Neural crest cell (in vitro differentiated cells): ENCODE measurements around the gene L1TD1. TPM values are rescaled to one million over a fixed set of nuclear protein-coding genes. Genes with fewer than 3 reads are reported as not detected.
A peak's percentile ranks its signal among the peaks of the same experiment; 100 is the strongest.

Experiments
- DNase-seq: peaks from one replicate; pipeline ENCODE4 v3.0.0; 2021; ENCODE audit warnings: low read depth, mixed read lengths, low spot score
- H3K27ac Mint-ChIP-seq: one replicate; pipeline ENCODE4 v1.8.0; 2021; ENCODE audit warnings: mild to moderate bottlenecking, mixed read lengths; ENCODE audit not compliant: unreplicated experiment
- H3K27me3 Mint-ChIP-seq: 2 replicates; pipeline ENCODE4 v1.8.0; 2021; ENCODE audit warnings: low read depth, mild to moderate bottlenecking, mixed read lengths
- H3K36me3 Mint-ChIP-seq: 2 replicates; pipeline ENCODE4 v1.8.0; 2021; ENCODE audit warnings: low read depth, mild to moderate bottlenecking, mixed read lengths
- H3K4me1 Mint-ChIP-seq: 2 replicates; pipeline ENCODE4 v1.8.0; 2021; ENCODE audit warnings: mixed read lengths
- H3K4me3 Mint-ChIP-seq: one replicate; pipeline ENCODE4 v1.8.0; 2021; ENCODE audit warnings: mild to moderate bottlenecking, mixed read lengths
- H3K9me3 Mint-ChIP-seq: 2 replicates; pipeline ENCODE4 v1.8.0; 2021; ENCODE audit warnings: mixed read lengths
- total RNA-seq: library from RNA; stranded (reverse); gene quantifications from 2 replicates; pipeline ENCODE4 v1.2.1, GENCODE V29; 2021
- TF ChIP-seq, protein P1 (sequence below): fragments of 200-600 bp; sonication (generic); conservative IDR thresholded peaks from 2 replicates; pipeline ENCODE4 v1.5.0; 2021; ENCODE audit warnings: antibody characterized with exemption, mild to moderate bottlenecking

Gene L1TD1
- total RNA-seq, 1 donor from 2014 or later: 10.1 TPM

DNA sequence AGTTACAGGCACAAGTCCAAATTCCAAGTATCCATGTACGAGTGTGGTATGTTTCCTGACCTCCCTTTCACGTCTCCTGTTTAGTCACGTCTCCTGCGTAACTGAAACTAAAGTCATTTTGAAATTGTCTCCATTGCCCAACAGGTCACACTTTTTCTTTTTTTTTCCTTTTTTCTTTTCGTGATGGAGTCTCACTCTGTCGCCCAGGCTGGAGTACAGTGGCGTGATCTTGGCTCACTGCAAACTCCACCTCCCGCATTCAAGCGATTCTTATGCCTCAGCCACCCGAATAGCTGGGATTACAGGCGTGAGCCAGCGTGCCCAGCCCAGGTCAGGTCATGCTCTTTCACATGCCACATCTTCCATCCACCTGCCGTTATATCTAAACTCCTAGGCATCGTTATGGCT lies 38.2 kb downstream of the L1TD1 start:
- no peak overlapping the region for H3K4me3 Mint-ChIP-seq
- H3K27me3 Mint-ChIP-seq: no peaks in the 10 kb centered on the region
- H3K4me1 Mint-ChIP-seq: peaks cover 39% of the 10 kb centered on the region
- TF ChIP-seq, protein P1, sequence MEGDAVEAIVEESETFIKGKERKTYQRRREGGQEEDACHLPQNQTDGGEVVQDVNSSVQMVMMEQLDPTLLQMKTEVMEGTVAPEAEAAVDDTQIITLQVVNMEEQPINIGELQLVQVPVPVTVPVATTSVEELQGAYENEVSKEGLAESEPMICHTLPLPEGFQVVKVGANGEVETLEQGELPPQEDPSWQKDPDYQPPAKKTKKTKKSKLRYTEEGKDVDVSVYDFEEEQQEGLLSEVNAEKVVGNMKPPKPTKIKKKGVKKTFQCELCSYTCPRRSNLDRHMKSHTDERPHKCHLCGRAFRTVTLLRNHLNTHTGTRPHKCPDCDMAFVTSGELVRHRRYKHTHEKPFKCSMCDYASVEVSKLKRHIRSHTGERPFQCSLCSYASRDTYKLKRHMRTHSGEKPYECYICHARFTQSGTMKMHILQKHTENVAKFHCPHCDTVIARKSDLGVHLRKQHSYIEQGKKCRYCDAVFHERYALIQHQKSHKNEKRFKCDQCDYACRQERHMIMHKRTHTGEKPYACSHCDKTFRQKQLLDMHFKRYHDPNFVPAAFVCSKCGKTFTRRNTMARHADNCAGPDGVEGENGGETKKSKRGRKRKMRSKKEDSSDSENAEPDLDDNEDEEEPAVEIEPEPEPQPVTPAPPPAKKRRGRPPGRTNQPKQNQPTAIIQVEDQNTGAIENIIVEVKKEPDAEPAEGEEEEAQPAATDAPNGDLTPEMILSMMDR: no peak
- H3K36me3 Mint-ChIP-seq: no peaks in the 10 kb centered on the region
- no peak overlapping the region for H3K27ac Mint-ChIP-seq
- H3K9me3 Mint-ChIP-seq: no peaks in the 10 kb centered on the region
- no peak for DNase-seq

DNA sequence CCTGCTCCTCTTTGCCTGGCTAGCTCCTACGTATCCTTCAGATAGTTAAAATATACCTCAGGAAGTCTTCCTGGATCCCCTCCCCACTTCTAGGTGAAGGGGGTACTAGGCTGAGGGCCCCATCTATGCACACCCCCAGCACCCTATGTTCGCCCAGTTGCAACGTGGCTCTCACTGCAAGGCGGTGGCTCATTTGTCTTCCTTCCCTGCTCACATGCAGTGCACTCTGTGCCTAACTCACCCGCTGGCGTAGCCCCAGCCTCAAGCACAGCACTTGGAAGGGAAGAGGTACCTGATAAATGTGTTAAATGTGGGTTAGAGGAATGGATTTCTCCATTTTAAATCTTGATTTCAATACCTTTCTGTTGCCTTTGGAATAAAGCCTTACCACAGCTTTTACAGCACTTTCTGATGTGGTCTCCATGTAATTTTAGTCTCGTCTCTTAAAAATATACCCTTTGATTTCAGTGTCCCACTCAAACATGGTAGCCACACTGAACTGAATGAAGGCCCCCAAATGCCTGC lies 39.3 kb downstream of the L1TD1 start:
- peaks cover 2% of the 10 kb centered on the region for H3K36me3 Mint-ChIP-seq
- no peak overlapping the region for H3K4me3 Mint-ChIP-seq
- peaks cover 44% of the 10 kb centered on the region for H3K4me1 Mint-ChIP-seq
- TF ChIP-seq, protein P1: no peak
- DNase-seq: no peak
- peak overlapping the region; percentile 5 for H3K27ac Mint-ChIP-seq
- H3K9me3 Mint-ChIP-seq: no peaks in the 10 kb centered on the region
- H3K27me3 Mint-ChIP-seq: no peaks in the 10 kb centered on the region

DNA sequence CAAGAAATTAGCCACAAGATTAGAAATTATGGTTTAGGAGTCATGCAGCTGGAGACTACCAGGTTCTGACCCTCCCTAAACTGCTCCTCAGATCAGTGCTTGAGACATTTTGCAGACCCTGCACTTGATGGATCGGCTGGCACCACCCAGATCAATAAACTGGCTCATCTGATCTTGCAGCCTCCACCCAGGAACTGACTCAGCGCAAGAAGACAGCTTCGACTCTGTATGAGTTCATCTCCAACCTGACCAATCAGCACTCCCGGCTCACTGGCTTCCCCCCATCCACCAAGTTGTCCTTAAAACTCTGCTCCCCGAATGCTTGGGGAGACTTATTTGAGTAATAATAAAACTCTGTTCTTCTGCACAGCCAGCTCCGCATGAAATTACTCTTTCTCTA lies 40.0 kb downstream of the L1TD1 start:
- Mint-ChIP-seq H3K36me3 (peaks cover 2% of the 10 kb centered on the region), H3K4me1 (peaks cover 41% of the 10 kb centered on the region), H3K27ac (peak overlapping the region; percentile 67), H3K9me3 (no peaks in the 10 kb centered on the region), H3K4me3 (no peak overlapping the region), H3K27me3 (no peaks in the 10 kb centered on the region)
- TF ChIP-seq, protein P1: no peak
- no peak for DNase-seq

DNA sequence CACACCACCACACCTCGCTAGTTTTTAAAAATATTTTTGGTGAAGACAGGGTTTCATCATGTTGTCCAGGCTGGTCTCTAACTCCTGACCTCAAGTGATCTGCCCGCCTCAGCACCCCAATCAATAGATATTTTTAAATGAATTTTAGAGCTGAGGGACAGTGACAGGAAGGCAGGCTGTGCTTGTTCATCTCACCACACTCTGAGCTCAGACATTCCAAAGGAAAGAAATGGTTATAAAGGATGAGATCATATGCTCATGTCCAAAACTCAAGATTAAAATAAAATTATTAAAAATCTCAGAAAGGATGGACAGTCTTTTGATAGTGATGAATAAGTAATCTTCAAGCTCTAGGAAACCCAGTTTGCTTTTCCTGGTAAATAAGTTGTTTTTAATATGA lies 40.9 kb downstream of the L1TD1 start:
- Mint-ChIP-seq H3K36me3 (peaks cover 2% of the 10 kb centered on the region), H3K4me3 (no peak overlapping the region), H3K27me3 (no peaks in the 10 kb centered on the region), H3K27ac (no peak overlapping the region), H3K4me1 (peaks cover 40% of the 10 kb centered on the region), H3K9me3 (no peaks in the 10 kb centered on the region)
- TF ChIP-seq, protein P1: no peak
- DNase-seq: no peak

DNA sequence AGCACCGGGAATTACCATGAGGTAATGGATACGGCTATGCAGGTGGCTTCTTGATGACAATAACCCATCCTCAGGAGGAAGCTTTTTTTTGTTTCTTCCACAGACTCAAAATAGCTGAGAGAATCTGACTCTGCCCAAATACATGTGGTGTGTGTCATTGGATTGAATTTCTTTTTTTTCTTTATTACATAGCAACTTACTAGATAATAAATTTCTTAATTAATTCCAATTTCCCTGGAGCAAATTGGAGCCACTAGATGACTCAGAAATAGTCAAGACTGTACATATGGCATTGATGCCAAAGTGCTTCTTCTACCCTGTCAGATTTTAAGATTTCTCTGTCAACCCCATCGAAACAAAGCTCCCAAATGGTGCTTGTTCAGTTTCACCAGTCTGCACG lies 42.7 kb downstream of the L1TD1 start:
- peaks cover 46% of the 10 kb centered on the region for H3K4me1 Mint-ChIP-seq
- H3K9me3 Mint-ChIP-seq: no peaks in the 10 kb centered on the region
- peaks cover 2% of the 10 kb centered on the region for H3K36me3 Mint-ChIP-seq

More for the DNA sequence above, 42.7 kb downstream of the L1TD1 start:
- no peaks in the 10 kb centered on the region for H3K27me3 Mint-ChIP-seq
- no peak overlapping the region for H3K4me3 Mint-ChIP-seq
- DNase-seq: no peak
- H3K27ac Mint-ChIP-seq: no peak overlapping the region
- TF ChIP-seq, protein P1: no peak
